Activated B cell treated with CpG ODN at 0.5 μM for 24 hours (primary cell): ENCODE measurements around the gene ATP8B3. TPM values are rescaled to one million over a fixed set of nuclear protein-coding genes. Genes with fewer than 3 reads are reported as not detected.
A peak's percentile ranks its signal among the peaks of the same experiment; 100 is the strongest.

Experiments
- ATAC-seq: fragments of 200-7000 bp; cut with Tn5 transposase; one replicate; pipeline ENCODE4 v1.10.0; 2021; ENCODE audit warnings: low read depth, mild to moderate bottlenecking, moderate library complexity
- CTCF ChIA-PET: fragments of 350-600 bp; sonication (Branson Sonifier 250); formaldehyde crosslinking; loops from one replicate; lab custom pipeline; 2021; ENCODE audit warnings: antibody characterized with exemption; lab: Charles Lee
- POLR2A ChIA-PET: fragments of 350-600 bp; sonication (Branson Sonifier 250); formaldehyde crosslinking; loops from one replicate; lab custom pipeline; 2021; ENCODE audit warnings: antibody characterized with exemption; lab: Charles Lee
- DNase-seq: peaks from one replicate; pipeline ENCODE4 v3.0.0; 2022
- H3K27ac Mint-ChIP-seq: one replicate; pipeline ENCODE4 v1.8.0; 2020; ENCODE audit warnings: mixed read lengths
- H3K27me3 Mint-ChIP-seq: one replicate; pipeline ENCODE4 v1.8.0; 2021; ENCODE audit warnings: mixed read lengths
- H3K36me3 Mint-ChIP-seq: one replicate; pipeline ENCODE4 v1.8.0; 2021; ENCODE audit warnings: low read depth, mixed read lengths
- H3K4me1 Mint-ChIP-seq: one replicate; pipeline ENCODE4 v1.8.0; 2021; ENCODE audit warnings: mixed read lengths
- H3K4me3 Mint-ChIP-seq: one replicate; pipeline ENCODE4 v1.8.0; 2020; ENCODE audit warnings: mild to moderate bottlenecking, mixed read lengths
- H3K9me3 Mint-ChIP-seq: one replicate; pipeline ENCODE4 v1.8.0; 2020; ENCODE audit warnings: mixed read lengths
- CTCF ChIP-seq: fragments of 200-600 bp; IDR thresholded peaks from one replicate; pipeline ENCODE4 v1.8.0; 2022; ENCODE audit warnings: antibody characterized with exemption, mild to moderate bottlenecking
- intact Hi-C: fragments of 100-400 bp; cut with micrococcal nuclease; formaldehyde crosslinking; loops from one replicate; pipeline ENCODE4 v1.15.1; 2024
- total RNA-seq: library from RNA; stranded (reverse); gene quantifications from 2 replicates; pipeline ENCODE4 v1.2.3, GENCODE V29; 2022

The ATP8B3 gene
- total RNA-seq = 2.3 and 3.9 TPM in 2 replicates

DNA sequence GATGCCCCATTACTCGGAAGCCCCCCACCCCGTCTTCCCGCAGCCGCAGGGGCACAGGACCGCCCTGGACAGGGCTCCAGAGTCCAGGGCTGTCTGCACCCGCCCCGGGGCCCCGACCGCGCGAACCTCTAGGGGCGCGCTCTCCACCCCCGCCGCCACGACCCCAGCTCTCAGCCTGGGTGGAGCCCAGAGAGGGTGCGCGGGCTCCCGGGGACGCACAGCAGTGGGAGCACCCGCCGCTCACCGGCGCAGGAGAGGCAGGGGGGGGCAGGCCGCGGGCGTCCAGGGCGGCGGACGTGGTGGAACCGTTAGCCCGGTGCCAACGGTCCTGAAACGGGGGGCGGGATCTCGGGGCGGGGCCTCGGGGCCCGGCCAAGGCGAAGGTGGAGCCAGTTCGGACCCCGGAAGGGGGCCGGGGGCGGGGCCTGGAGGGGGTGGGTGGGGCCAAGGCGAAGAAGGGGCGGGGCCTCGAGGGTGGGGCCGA, at the start of gene ATP8B3:
Gene ATP8B3, minus strand, starts transcription at position 335 of the 484 bp plus-strand sequence. CDS start 540 bp downstream, outside the sequence.
- Mint-ChIP-seq H3K36me3 (peaks cover 18% of the 10 kb centered on the region), H3K4me1 (peaks cover 14% of the 10 kb centered on the region), H3K27ac (peak within 1 kb of the TSS; percentile 90), H3K4me3 (peak within 1 kb of the TSS; percentile 96), H3K9me3 (no peaks in the 10 kb centered on the region), H3K27me3 (no peaks in the 10 kb centered on the region)
- ChIA-PET POLR2A (interaction anchor here (0.5 to 0.7 kb wide), 2 partner anchors 321 to 334 kb away, joined by 4 to 6 read pairs; partner anchors contain the start of gene REEP6), CTCF (no interaction called here)
- intact Hi-C loops = loop anchor here (1.0 to 5.0 kb wide), 6 partner anchors 15 to 535 kb away; partner anchors contain the start of genes FAM174C, MBD3, REXO1 and UQCR11
- no peak for TF ChIP-seq CTCF
- no peak for DNase-seq
- peak; percentile 84 for ATAC-seq

DNA sequence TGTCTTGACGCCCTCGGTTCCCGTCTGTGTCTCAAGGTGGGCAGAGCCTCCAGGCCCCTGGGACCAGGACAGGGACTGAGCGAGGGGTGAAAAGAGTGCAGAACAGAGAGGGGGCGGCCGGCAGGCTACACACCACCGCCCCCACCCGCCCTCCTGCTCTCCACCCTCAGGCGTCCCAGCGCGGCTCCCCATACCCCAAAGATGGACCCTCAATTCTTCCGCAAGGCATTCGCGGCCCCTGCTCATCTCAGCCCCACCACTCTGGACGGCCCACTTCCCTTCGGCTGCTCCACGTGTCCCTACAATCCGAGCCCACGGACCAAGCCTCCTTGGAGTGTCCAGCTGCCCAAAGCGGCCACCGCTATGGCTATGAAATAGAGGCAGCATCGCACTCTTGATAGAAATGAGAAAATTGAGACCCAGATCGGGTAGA, 49.5 kb upstream of the ATP8B3 start:
- intact Hi-C loops = loop anchor here (1.0 to 5.0 kb wide), 3 partner anchors 8 to 226 kb away; partner anchors contain the start of gene MKNK2
- CTCF ChIA-PET = no interaction called here
- Mint-ChIP-seq H3K27ac (peak overlapping the region; percentile 89), H3K9me3 (no peaks in the 10 kb centered on the region), H3K4me3 (peak overlapping the region; percentile 92), H3K27me3 (no peaks in the 10 kb centered on the region), H3K36me3 (no peaks in the 10 kb centered on the region), H3K4me1 (peaks cover 53% of the 10 kb centered on the region)
- ATAC-seq (no peak), DNase-seq (no peak)
- POLR2A ChIA-PET = no interaction called here
- no peak for TF ChIP-seq CTCF

- no peak for TF ChIP-seq CTCF
- Mint-ChIP-seq H3K27me3 (no peaks in the 10 kb centered on the region), H3K9me3 (no peaks in the 10 kb centered on the region), H3K36me3 (no peaks in the 10 kb centered on the region), H3K27ac (peak overlapping the region; percentile 59), H3K4me3 (peak overlapping the region; percentile 92), H3K4me1 (peaks cover 59% of the 10 kb centered on the region)
- ATAC-seq (no peak), DNase-seq (no peak)
- POLR2A ChIA-PET = no interaction called here
- intact Hi-C loops = loop anchor here (5.0 kb wide), 2 partner anchors 191 to 226 kb away; partner anchors contain the start of gene MKNK2
- CTCF ChIA-PET = no interaction called here
Measured at GRCh38 chr19:1860821-1861598, 48.9 kb upstream of the ATP8B3 start.

DNA sequence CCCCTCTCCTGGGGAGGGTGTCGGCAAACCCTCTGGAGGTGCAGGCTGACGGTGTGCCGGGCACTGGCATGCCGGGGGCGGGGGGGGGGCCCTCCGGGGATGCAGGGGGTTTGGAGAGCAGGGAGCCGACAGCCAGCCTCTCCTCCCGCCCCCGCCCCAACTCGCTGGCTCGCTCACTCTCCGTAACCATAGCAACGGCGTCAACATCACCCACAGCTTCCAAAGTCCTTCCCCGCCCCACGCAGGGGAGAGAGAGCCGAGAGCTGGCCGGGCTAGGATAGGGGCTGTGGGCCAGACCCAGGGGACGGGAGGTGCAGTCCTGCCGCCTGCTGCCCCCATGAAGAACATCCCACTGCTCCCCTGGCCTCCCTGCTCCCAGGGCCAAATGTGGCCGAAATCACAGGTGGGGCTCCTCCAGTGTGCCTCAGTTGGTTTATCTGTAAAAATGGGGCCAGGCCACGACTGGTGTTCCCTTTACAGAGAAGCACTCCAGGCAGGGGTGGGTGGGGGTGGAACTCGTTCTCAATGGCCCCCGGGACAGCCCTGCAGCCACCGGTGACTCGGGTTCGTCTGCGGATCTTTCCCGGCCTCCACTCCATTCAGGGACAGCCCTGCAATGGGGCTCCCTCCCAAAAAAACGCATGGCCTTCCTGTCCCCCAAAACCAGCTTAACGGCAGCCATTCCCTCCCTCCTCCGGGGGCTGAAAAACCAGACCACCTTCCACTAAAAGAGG, 48.1 kb upstream of the ATP8B3 start:
- DNase-seq (no peak), ATAC-seq (no peak)
- no peak overlapping the region for H3K4me3 Mint-ChIP-seq
- no peaks in the 10 kb centered on the region for H3K36me3 Mint-ChIP-seq
- no peak for TF ChIP-seq CTCF
- POLR2A ChIA-PET = interaction anchor here (0.6 to 0.7 kb wide), 2 partner anchors 16 to 225 kb away, joined by 7 to 12 read pairs; no protein-coding TSS in a partner anchor
- CTCF ChIA-PET = no interaction called here
- peaks cover 60% of the 10 kb centered on the region for H3K4me1 Mint-ChIP-seq
- H3K27me3 Mint-ChIP-seq = no peaks in the 10 kb centered on the region
- intact Hi-C loops = loop anchor here (5.0 kb wide), 2 partner anchors 192 to 227 kb away; partner anchors contain the start of gene MKNK2
- H3K27ac Mint-ChIP-seq = peak overlapping the region; percentile 59
- H3K9me3 Mint-ChIP-seq = no peaks in the 10 kb centered on the region
